ENCODE measurements around the gene FKBP1B. TPM values are rescaled to one million over a fixed set of nuclear protein-coding genes. Genes with fewer than 3 reads are reported as not detected.

The FKBP1B gene
- total RNA-seq, 1 experiment from 2014 or later = 11.8 TPM

DNA sequence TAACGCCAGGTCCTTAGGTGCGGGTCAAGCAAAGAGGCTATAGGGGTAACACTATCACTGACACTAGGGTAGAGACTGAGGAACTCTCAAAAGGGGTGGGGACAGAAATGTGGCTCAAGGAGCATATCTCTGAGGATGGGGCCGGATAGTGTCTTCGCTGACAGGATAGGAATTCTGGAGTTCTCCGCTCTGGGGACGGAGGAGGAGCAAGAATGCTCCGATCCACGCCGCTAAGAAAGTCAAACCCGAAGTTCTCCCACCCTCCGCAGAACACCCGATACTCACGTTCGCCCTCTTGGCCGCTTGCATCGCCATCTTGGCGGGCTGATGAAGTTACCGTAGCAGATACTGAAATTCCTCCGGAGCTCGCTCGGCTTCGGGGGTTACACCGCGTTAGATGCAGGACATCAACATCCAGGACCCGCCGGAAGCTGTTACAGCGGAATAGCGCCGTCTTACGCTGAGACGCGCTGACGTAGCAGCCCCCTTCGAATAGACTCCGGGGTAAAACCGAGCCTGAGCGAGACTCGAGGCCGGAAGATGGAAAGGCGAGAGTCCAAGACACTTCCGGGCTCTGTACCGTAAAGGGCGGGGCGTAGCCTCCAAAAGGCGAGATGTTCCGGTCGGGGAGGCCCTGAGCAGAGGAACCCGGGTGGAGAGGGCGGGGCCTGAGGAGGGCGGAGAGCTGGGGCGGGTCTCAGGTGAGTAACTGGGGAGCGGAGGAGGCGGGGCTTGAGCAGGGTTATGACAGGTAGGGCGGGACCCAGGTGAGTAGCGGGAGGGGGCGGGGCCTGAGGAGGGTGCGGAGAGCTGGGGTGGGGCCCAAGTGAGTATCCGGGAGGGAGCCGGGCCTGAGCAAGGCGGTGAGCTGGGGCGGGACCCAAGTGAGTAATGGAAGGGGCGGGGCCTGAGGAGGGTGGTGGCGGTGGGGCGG is 26.6 kb downstream of the FKBP1B start, which contains the start of gene SF3B6:
SF3B6 (minus strand) TSS at position 412 of the 934 bp plus-strand sequence; CDS start at position 315, 97 bp downstream.
- peak; percentile 86 for ATAC-seq
- intact Hi-C loops (cut with micrococcal nuclease) = loop anchor here (1.0 to 5.0 kb wide), 3 partner anchors 8 to 134 kb away; partner anchors contain the start of genes TP53I3 and UBXN2A

More for the DNA sequence above, 26.6 kb downstream of the FKBP1B start, which contains the start of gene SF3B6:
- CTCF ChIA-PET = interaction anchor here (1.0 to 1.7 kb wide), 4 partner anchors 8 to 252 kb away, joined by 3 to 10 read pairs (median 8); partner anchors contain the start of genes ATAD2B and TP53I3
- H3K9ac ChIP-seq (ENCODE audit: low read length) = peak within 1 kb of the TSS; percentile 77
- no peaks in the 10 kb centered on the region for H4K20me1 ChIP-seq (ENCODE audit: insufficient read depth)
- RAD21 ChIA-PET (ENCODE audit: low non-redundant PET in 1 of 2, low total read pairs in 2 of 2, uncharacterized antibody in 2 of 2, unreplicated experiment in 2 of 2) = interaction anchor here (0.6 to 1.6 kb wide), 5 partner anchors 24 to 252 kb away, joined by 3 to 6 read pairs (median 4); partner anchors contain the start of genes ATAD2B (in 1 of the 2) and WDCP (in 1 of the 2)
- TSS peak; percentile 69 for BruUV-seq (replicated peaks)
- peak; percentile 99 for DNase-seq (ENCODE audit: low read depth, low spot score)
- POLR2A ChIA-PET = interaction anchor here (0.7 to 2.9 kb wide), 10 partner anchors 8 to 149 kb away, joined by 3 to 32 read pairs (median 6); partner anchors contain the start of genes ATAD2B, FKBP1B, TP53I3 and WDCP
- no peak for TF ChIP-seq JUND (IDR thresholded peaks at IDR 0.05)
- no peak for TF ChIP-seq SIN3A (IDR thresholded peaks at IDR 0.05; ENCODE audit: low read depth)
- peak; percentile 85 for TF ChIP-seq YY1 (IDR thresholded peaks at IDR 0.05; ENCODE audit: extremely low read depth, insufficient replicate concordance, low read depth, low read length)
- peak; percentile 62 for TF ChIP-seq TCF7L2 (IDR thresholded peaks at IDR 0.05; ENCODE audit: borderline replicate concordance, extremely low read depth, insufficient read depth, insufficient read length)
- TF ChIP-seq, protein P1, sequence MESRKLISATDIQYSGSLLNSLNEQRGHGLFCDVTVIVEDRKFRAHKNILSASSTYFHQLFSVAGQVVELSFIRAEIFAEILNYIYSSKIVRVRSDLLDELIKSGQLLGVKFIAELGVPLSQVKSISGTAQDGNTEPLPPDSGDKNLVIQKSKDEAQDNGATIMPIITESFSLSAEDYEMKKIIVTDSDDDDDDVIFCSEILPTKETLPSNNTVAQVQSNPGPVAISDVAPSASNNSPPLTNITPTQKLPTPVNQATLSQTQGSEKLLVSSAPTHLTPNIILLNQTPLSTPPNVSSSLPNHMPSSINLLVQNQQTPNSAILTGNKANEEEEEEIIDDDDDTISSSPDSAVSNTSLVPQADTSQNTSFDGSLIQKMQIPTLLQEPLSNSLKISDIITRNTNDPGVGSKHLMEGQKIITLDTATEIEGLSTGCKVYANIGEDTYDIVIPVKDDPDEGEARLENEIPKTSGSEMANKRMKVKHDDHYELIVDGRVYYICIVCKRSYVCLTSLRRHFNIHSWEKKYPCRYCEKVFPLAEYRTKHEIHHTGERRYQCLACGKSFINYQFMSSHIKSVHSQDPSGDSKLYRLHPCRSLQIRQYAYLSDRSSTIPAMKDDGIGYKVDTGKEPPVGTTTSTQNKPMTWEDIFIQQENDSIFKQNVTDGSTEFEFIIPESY (IDR thresholded peaks at IDR 0.05; ENCODE audit: extremely low read depth, insufficient replicate concordance, low read length) = peak; percentile 76
- TF ChIP-seq POLR2AphosphoS5 (IDR thresholded peaks at IDR 0.05; ENCODE audit: low read depth, low read length) = peak; percentile 96
- peak; percentile 63 for TF ChIP-seq POLR2A (IDR thresholded peaks at IDR 0.05; ENCODE audit: borderline replicate concordance, extremely low read depth, insufficient read depth, insufficient read length)
- TF ChIP-seq EZH2 (IDR thresholded peaks at IDR 0.05) = no peak
- TF ChIP-seq EGR1 (IDR thresholded peaks at IDR 0.05; ENCODE audit: low read depth) = no peak
- H3K27ac ChIP-seq (ENCODE audit: low read depth, low read length) = peak within 1 kb of the TSS; percentile 81
- no peaks in the 10 kb centered on the region for H3K9me2 ChIP-seq (ENCODE audit: insufficient read depth)
- H3K4me3 ChIP-seq (replicated peaks in 1 of 2; ENCODE audit: low read depth in 1 of 2, low read length in 2 of 2) = peak within 1 kb of the TSS; percentile 73 to 77
- H3K4me1 ChIP-seq (ENCODE audit: control insufficient read depth in 1 of 2, insufficient read depth in 2 of 2, low read length in 2 of 2) = peaks cover 4 to 15% of the 10 kb centered on the region in 2 experiments; a peak in 3 of 4 replicates
- no peaks in the 10 kb centered on the region for H3K9me3 ChIP-seq (ENCODE audit: control insufficient read depth in 1 of 2, insufficient read depth in 1 of 2, low read depth in 1 of 2, low read length in 2 of 2)
- H3K36me3 ChIP-seq (ENCODE audit: control insufficient read depth in 1 of 2, insufficient read depth in 2 of 2, low read length in 2 of 2) = peaks cover 18 to 20% of the 10 kb centered on the region in 2 experiments; a peak in 3 of 4 replicates
- no peaks in the 10 kb centered on the region for H3K27me3 ChIP-seq (ENCODE audit: insufficient read depth, low read length)
- peaks cover 49% of the 10 kb centered on the region for H3K79me2 ChIP-seq (ENCODE audit: insufficient read depth, low read length)
- peak within 1 kb of the TSS; percentile 83 for H3K4me2 ChIP-seq (ENCODE audit: low read length)
- no peak within 1 kb of the TSS for H2AFZ ChIP-seq (ENCODE audit: low read depth, low read length, poor library complexity, severe bottlenecking)
